Mononuclear cell (primary cell): ENCODE data around the gene ILKAP. TPM values are rescaled to one million over a fixed set of nuclear protein-coding genes. Genes with fewer than 3 reads are reported as not detected.

Experiments
- H3K27me3 ChIP-seq: 2 replicates; pipeline ENCODE4 v1.6.0; 2011; ENCODE audit warnings: low read length, control low read depth; ENCODE audit not compliant: insufficient read depth
- H3K4me1 ChIP-seq: 2 replicates; pipeline ENCODE4 v1.5.1; 2011; ENCODE audit warnings: mild to moderate bottlenecking, low read length, control low read depth; ENCODE audit not compliant: insufficient read depth
- H3K4me3 ChIP-seq: 2 replicates; pipeline ENCODE4 v1.5.1; 2011; ENCODE audit warnings: mild to moderate bottlenecking, low read length, moderate library complexity
- H3K9me3 ChIP-seq: 2 replicates; pipeline ENCODE4 v1.5.1; 2011; ENCODE audit warnings: low read depth, mild to moderate bottlenecking, control low read depth, low read length
- total RNA-seq: library from RNA; depleted of rRNA; stranded (reverse); fragments of >200 nt; gene quantifications from one replicate; pipeline ENCODE4 v1.2.3, GENCODE V29; 2012

Gene ILKAP
- total RNA-seq, 1 donor, result 66.5 TPM

GRCh38 chr2:238134393-238134785 is 69.1 kb downstream of the ILKAP start:
- H3K4me1 ChIP-seq, result peaks cover 18% of the 10 kb centered on the region
- no peaks in the 10 kb centered on the region for H3K9me3 ChIP-seq
- no peak overlapping the region for H3K4me3 ChIP-seq
- H3K27me3 ChIP-seq, result no peaks in the 10 kb centered on the region

DNA sequence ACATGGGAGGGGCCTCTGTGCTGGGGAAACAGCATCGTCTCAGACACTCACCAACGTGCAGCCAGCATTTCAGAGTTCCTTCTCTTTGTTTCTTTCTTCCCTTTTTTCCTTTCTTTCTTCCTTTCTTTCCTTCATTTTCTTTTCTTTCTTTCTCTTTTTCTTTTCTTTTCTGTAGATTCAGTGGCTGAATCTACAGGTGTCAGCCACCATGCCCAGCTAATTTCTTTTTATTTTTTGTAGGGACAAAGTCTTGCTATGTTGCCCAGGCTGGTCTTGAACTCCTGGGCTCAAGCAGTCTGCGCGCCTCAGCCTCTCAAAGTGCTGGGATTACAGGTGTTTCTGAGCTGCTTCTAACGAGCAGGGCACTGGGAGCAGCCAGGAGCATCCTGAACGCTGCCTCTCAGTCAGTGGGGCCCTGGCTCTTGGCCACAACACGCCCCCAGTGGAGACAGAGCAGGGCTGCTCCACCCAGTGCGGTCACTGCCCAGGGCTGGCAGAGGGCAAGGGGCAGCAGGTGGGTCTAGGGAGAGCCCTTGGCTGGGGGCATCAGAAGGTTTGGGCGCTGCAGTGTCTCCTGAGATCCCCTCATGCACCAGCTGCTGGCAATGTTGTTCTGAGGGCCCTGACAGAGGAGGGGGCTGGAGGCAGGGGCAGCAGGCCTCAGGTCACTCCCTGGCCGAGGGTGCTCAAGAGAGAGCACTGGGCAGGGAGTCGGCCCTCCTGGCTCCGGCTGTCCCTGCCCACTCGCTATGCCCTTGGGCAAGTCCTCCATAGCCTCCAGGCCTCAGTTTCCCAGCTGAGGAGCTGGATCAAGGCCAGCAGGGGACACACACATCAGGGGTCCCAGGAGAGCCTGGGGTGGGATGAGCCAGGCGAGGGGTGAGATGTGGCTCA is 69.7 kb downstream of the ILKAP start:
- no peaks in the 10 kb centered on the region for H3K9me3 ChIP-seq
- no peaks in the 10 kb centered on the region for H3K27me3 ChIP-seq
- peaks cover 18% of the 10 kb centered on the region for H3K4me1 ChIP-seq
- no peak overlapping the region for H3K4me3 ChIP-seq

DNA sequence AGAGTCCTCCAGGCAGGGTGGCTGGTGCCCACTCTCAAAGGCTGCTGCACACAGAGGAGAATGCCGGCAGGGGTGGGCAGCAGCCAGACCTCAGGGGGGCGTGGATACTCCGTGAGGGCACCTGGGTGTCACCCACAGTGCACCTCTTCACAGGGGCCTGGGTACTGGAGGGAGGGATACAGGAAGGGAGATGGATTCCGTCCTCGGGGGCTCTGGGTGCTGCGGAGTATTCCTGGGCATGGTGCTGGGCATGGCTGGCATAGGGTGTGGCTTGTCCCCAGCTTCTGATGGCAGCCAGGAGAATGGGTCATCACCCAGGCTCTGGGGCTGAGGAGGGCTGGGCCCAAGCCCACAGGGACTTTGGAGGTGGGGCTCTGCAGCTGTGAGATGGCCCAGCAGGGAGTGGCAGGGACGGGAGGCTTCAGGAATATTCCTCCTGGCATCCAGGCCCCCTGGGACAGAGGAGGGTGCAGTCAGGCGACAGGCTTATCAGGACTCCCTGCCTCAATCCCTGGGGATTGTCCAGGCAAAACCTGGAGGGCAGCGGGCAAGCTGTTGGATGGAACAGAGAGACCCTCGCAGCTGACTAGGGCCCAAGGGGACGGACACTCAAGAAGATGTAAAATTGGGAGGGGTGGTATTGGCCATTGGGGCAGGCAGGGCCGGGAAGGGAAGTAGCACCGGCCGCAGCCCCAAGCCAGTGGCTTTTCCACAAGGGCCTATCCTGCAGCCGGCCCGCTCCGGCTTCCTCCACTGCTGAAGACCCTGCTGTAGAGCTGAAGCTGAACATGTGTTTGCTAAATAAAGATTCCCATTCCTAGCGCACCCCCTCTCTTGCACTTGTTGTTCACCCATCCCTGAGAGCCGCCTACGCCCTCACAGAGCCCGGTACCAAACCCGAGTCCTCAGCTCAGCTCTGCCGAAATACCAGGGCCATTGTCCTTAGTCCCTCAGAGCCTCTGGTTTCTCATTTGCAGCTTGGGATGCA is 70.7 kb downstream of the ILKAP start:
- Histone ChIP-seq H3K9me3 (no peaks in the 10 kb centered on the region), H3K4me1 (peaks cover 9% of the 10 kb centered on the region), H3K4me3 (no peak overlapping the region), H3K27me3 (no peaks in the 10 kb centered on the region)

DNA sequence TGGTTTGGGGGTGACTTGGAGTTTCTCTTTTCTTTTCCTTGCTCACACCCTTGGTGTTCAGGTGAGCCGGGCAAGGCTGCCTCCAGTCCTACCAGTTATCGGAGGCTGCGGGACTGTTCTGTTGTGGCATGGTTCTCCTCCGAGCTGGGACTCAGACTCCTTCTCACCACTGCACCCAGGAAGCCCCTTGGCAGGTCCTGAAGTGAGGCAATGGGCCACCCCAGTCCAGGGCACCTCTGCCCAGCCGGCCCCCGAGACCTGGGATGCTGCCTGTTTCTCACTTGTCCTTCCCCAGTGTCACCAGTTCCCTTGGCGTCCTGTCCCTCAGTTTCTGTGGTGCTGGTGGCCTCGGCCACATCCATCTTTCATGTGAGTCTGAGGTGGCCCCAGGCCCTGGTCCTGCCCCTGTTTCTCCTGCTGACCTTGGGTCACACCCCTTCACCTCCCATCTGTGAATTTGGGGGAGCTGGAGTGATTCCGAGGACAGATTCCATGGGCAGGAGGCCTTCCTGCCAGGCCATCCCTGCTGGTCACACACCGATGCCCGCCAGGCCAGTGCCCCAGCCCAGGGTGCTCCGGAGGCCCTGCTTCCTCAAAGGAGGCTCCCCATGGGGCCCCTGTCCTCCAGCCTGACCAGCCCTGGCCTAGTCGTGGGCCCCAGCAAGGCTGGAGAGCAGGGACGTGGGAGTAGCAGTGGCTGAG is 71.6 kb downstream of the ILKAP start:
- H3K4me3 ChIP-seq, result no peak overlapping the region
- H3K4me1 ChIP-seq, result peaks cover 4% of the 10 kb centered on the region
- H3K27me3 ChIP-seq, result no peaks in the 10 kb centered on the region
- no peaks in the 10 kb centered on the region for H3K9me3 ChIP-seq

GRCh38 chr2:238130696-238131628 is 72.5 kb downstream of the ILKAP start:
- Histone ChIP-seq H3K4me3 (no peak overlapping the region), H3K27me3 (no peaks in the 10 kb centered on the region), H3K9me3 (no peaks in the 10 kb centered on the region), H3K4me1 (no peaks in the 10 kb centered on the region)

DNA sequence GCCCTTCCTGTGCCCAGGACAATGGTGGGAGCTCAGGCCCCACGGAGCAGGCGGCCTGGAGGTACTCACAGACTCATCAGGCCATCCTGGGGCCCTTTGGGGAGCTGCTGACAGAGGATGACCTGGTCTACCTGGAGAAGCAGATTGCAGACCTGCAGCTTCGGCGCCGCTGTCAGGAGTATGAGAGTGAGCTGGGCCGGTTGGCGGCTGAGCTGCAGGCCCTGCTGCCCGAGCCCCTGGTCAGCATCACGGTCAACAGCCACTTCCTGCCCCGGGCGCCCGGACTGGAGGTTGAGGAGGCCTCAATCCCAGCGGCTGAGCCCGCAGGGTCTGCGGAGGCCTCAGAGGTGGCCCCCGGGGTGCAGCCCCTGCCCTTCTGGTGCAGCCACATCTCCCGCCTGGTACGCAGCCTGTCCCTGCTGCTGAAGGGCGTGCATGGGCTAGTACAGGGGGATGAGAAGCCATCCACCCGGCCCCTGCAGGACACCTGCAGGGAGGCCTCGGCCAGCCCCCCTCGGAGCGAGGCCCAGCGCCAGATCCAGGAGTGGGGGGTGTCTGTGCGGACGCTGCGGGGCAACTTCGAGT is 73.3 kb downstream of the ILKAP start:
- no peaks in the 10 kb centered on the region for H3K9me3 ChIP-seq
- H3K27me3 ChIP-seq, result no peaks in the 10 kb centered on the region
- H3K4me1 ChIP-seq, result no peaks in the 10 kb centered on the region
- no peak overlapping the region for H3K4me3 ChIP-seq

DNA sequence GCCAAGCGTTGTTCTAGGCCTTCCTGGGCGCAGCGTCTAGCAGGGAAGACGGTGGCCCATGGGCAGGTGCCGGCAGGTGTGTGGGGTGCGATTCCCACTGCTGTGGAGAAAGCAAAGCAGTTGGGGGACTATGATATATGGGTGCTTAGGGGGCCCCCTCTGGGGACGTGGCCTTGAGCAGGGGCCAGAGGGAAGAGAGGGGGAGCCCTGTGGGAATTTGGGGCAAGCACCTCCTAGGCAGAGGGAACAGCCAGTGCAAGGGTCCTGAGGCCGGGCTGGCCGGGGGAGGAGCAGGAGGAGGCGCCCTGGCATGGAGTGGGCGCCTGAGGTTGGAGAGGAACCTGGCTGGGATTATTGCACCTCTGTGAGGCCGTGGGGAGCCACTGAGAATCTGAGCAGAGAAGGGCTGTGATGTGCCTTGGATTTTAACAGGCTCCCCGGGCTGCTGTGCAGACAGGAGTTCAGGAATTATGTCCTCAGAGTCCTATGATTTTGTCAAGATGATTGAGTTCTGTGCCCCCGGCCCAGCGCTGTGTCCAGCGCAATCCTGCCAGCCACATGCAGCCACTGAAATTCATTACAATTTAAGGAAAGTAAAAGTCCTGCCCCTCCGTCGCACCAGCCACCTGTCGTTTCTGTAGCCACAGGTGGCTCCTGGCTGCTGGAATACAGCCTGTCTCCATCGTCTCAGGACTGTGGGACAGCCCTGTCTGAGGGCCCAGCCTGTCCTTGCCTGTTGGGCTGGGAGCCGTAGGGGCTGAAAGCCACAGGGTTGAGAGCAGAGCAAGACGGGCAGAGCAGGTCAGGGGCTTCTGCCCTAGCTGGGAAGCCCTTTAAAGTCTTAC is 74.1 kb downstream of the ILKAP start:
- H3K9me3 ChIP-seq, result no peaks in the 10 kb centered on the region
- no peaks in the 10 kb centered on the region for H3K4me1 ChIP-seq
- H3K27me3 ChIP-seq, result no peaks in the 10 kb centered on the region
- H3K4me3 ChIP-seq, result no peak overlapping the region

GRCh38 chr2:238128534-238129001 is 74.9 kb downstream of the ILKAP start:
- H3K9me3 ChIP-seq, result no peaks in the 10 kb centered on the region
- no peaks in the 10 kb centered on the region for H3K4me1 ChIP-seq
- no peak overlapping the region for H3K4me3 ChIP-seq
- H3K27me3 ChIP-seq, result no peaks in the 10 kb centered on the region

DNA sequence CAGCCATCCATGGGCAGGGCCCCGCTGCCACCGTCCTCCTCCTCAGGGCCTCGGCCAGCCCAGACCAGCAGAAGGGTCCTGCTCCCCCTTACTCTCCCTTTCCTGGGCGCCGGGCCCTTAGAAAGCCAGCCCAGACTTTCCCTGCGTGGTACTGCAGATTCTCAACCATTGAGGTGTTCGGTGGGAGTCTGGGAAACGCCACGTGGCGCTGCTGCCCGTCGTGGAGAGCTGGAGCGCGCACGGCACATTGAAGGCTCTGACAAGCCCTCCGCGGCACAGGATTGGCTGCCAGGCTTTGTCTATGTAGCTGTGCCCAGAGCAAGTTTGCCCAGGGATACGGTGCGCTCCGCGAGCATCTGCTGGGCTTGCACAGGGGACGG is 75.4 kb downstream of the ILKAP start:
- Histone ChIP-seq H3K4me1 (no peaks in the 10 kb centered on the region), H3K9me3 (no peaks in the 10 kb centered on the region), H3K4me3 (no peak overlapping the region)

DNA sequence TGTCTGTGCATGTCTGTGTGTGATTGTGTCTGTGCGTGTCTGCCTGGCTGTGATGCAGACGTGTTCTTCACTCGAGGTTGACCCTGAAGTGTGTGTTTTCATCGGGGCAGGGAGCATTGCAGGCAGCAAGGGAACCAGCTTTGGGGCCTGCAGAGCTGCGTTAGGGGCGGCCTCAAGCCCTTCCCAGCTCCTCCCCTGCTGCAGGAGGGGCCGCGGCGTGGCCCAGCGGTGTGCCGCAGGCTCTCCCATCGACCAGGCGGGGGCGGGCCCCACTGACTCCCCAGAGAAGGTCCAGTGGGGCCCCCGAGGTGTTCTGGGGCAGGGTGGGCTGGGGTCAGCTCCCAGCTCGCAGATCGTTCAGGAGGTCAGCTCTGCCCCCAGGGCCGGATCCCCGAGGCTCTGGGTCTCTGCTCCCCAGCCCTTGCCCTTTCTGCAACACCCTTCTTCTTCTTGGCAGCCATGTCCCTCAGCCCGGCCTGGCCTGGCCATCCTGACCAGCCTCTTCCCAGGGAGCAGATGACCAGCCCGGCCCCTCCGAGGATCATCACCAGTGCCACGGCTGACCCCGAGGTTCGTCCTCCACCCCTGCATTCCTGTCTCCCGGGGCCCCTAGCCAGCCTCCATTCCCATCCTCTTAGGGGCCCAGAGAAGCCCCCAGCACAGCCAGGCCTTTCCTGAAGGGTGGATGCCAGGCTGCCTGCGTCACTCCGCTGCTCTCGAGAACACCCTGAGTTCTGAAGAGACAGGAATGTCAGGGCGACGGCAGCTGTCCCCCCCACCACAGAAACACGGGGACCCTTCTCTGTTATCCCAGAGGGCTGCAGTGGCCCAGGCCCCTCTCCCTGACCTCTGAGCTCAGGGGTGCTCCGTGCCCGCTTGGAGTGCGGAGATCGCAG is 76.1 kb downstream of the ILKAP start:
- H3K9me3 ChIP-seq, result no peaks in the 10 kb centered on the region
- no peaks in the 10 kb centered on the region for H3K27me3 ChIP-seq
- no peak overlapping the region for H3K4me3 ChIP-seq
- no peaks in the 10 kb centered on the region for H3K4me1 ChIP-seq

More for the DNA sequence above, 75.4 kb downstream of the ILKAP start:
- no peaks in the 10 kb centered on the region for H3K27me3 ChIP-seq

GRCh38 chr2:238126775-238127164 is 76.7 kb downstream of the ILKAP start:
- Histone ChIP-seq H3K4me1 (no peaks in the 10 kb centered on the region), H3K9me3 (no peaks in the 10 kb centered on the region), H3K4me3 (no peak overlapping the region), H3K27me3 (no peaks in the 10 kb centered on the region)

DNA sequence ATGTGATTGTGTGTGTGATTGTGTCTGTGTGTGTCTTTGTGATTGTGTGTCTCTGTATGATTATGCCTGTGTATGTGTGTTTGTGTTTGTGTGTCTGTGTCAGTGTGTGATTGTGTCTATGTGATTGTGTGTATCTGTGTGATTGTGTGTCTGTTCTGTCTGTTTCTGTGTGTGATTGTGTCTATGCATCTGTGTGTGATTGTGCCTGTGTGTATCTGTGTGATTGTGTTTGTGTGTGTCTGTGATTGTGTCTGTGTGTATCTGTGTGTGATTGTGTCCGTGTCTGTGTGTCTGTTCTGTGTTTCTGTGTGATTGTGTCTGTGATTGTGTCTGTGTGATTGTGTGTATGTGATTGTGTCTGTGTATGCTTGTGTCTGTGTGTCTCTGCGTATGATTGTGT is 77.2 kb downstream of the ILKAP start:
- Histone ChIP-seq H3K4me3 (no peak overlapping the region), H3K27me3 (no peaks in the 10 kb centered on the region), H3K9me3 (no peaks in the 10 kb centered on the region), H3K4me1 (no peaks in the 10 kb centered on the region)
